Activated CD8-positive, alpha-beta T cell treated with anti-CD3 and anti-CD28 coated beads for 36 hours (primary cell): ENCODE results near the gene ELMOD1. TPM values are rescaled to one million over a fixed set of nuclear protein-coding genes. Genes with fewer than 3 reads are reported as not detected.
A peak's percentile ranks its signal among the peaks of the same experiment; 100 is the strongest.
"Not testable (repeated sequence)": the region's sequence is repeated elsewhere in the genome, so short reads cannot be mapped to it uniquely, and the experiment has no call there.

Experiments used
- ATAC-seq: fragments of 200-7000 bp; cut with Tn5 transposase; one replicate; pipeline ENCODE4 v1.10.0; 2021; ENCODE audit warnings: mild to moderate bottlenecking, moderate library complexity
- CTCF ChIA-PET: fragments of 350-600 bp; sonication (Branson Sonifier 250); formaldehyde crosslinking; loops from one replicate; lab custom pipeline; 2021; ENCODE audit warnings: antibody characterized with exemption; lab: Charles Lee
- POLR2A ChIA-PET: fragments of 350-600 bp; sonication (Branson Sonifier 250); formaldehyde crosslinking; loops from one replicate; lab custom pipeline; 2021; ENCODE audit warnings: antibody characterized with exemption; lab: Charles Lee
- DNase-seq: peaks from one replicate; pipeline ENCODE4 v3.0.0-alpha.2; 2020
- H3K27ac Mint-ChIP-seq: one replicate; pipeline ENCODE4 v1.8.0; 2021; ENCODE audit warnings: mild to moderate bottlenecking, mixed read lengths
- H3K27me3 Mint-ChIP-seq: one replicate; pipeline ENCODE4 v1.8.0; 2021; ENCODE audit warnings: mixed read lengths
- H3K36me3 Mint-ChIP-seq: one replicate; pipeline ENCODE4 v1.8.0; 2021; ENCODE audit warnings: low read depth, mixed read lengths
- H3K4me1 Mint-ChIP-seq: one replicate; pipeline ENCODE4 v1.8.0; 2021; ENCODE audit warnings: low read depth, mixed read lengths
- H3K4me3 Mint-ChIP-seq: one replicate; pipeline ENCODE4 v1.8.0; 2021; ENCODE audit warnings: mild to moderate bottlenecking, moderate library complexity, mixed read lengths
- H3K9me3 Mint-ChIP-seq: one replicate; pipeline ENCODE4 v1.8.0; 2021; ENCODE audit warnings: mixed read lengths
- intact Hi-C: fragments of 100-400 bp; cut with micrococcal nuclease; formaldehyde crosslinking; loops from one replicate; pipeline ENCODE4 v1.10.0; 2022
- total RNA-seq, 2 experiments: library from RNA; stranded (reverse); gene quantifications; one replicate each; pipeline ENCODE4 v1.2.3, GENCODE V29; 2021
- TF ChIP-seq, protein P1 (sequence below): fragments of 200-600 bp; IDR thresholded peaks from one replicate; pipeline ENCODE4 v1.8.0; 2022; ENCODE audit warnings: antibody characterized with exemption, mild to moderate bottlenecking

ELMOD1 gene
- total RNA-seq, 2 experiments from 2014 or later: not detected

GRCh38 chr11:107564877-107565218, 26.1 kb upstream of the ELMOD1 start:
- DNase-seq (no peak), ATAC-seq (no peak)
- intact Hi-C loops: loop anchor here (5.0 kb wide), 1 partner anchor 122 kb away; no protein-coding TSS in a partner anchor
- peaks cover 10% of the 10 kb centered on the region for H3K36me3 Mint-ChIP-seq
- TF ChIP-seq, protein P1, sequence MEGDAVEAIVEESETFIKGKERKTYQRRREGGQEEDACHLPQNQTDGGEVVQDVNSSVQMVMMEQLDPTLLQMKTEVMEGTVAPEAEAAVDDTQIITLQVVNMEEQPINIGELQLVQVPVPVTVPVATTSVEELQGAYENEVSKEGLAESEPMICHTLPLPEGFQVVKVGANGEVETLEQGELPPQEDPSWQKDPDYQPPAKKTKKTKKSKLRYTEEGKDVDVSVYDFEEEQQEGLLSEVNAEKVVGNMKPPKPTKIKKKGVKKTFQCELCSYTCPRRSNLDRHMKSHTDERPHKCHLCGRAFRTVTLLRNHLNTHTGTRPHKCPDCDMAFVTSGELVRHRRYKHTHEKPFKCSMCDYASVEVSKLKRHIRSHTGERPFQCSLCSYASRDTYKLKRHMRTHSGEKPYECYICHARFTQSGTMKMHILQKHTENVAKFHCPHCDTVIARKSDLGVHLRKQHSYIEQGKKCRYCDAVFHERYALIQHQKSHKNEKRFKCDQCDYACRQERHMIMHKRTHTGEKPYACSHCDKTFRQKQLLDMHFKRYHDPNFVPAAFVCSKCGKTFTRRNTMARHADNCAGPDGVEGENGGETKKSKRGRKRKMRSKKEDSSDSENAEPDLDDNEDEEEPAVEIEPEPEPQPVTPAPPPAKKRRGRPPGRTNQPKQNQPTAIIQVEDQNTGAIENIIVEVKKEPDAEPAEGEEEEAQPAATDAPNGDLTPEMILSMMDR: no peak
- peaks cover 65% of the 10 kb centered on the region for H3K4me1 Mint-ChIP-seq
- POLR2A ChIA-PET: interaction anchor here (1.0 kb wide), 1 partner anchor 9 kb away, joined by 3 read pairs; no protein-coding TSS in a partner anchor
- H3K4me3 Mint-ChIP-seq: peak overlapping the region; percentile 99
- H3K27ac Mint-ChIP-seq: peak overlapping the region; percentile 100
- no peaks in the 10 kb centered on the region for H3K27me3 Mint-ChIP-seq
- CTCF ChIA-PET: interaction anchor here (2.8 to 9.5 kb wide), 4 partner anchors 15 to 124 kb away, joined by 9 to 111 read pairs (median 32); no protein-coding TSS in a partner anchor
- H3K9me3 Mint-ChIP-seq: no peaks in the 10 kb centered on the region

DNA sequence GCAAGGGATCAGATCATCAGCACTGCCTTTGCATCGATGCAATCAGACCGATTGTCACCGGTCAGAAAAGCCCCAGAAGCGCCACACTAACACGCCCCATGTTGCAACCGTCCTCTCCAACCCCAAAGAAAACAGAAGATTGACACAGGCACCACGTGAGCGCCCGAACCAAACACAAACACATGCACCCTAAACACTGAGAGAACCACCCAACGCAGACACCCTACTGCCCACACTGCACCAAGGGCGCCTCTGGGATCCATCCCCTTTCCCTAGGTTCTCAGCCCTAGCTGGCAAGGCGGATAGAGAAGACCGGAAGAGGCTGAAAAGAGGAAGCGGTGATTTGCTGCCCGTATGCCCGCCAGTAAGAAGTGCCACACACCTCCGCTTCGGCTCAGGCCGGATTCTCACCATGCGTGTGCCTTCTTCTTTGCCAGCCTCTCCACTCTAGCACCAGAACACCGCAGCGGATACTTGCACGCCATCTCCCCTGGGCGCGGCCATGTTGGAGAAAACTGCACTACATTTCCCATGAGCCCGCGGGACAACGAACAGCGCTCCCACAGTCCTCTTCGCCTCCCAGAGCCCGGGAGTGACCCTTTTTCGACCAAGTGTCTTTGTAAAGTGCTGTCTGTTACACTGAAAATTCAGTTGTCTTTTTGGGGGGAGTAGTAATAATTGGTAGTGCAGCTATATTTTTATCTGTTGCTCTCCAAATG, 25.6 kb upstream of the ELMOD1 start, which contains the start of gene ALKBH8:
Gene ALKBH8, minus strand, starts transcription at position 517 of the 719 bp plus-strand sequence. CDS start 4,842 bp downstream, outside the sequence.
- H3K27me3 Mint-ChIP-seq: no peaks in the 10 kb centered on the region
- H3K9me3 Mint-ChIP-seq: no peaks in the 10 kb centered on the region
- POLR2A ChIA-PET: interaction anchor here (0.9 to 1.1 kb wide), 3 partner anchors 9 to 299 kb away, joined by 3 read pairs; no protein-coding TSS in a partner anchor
- ATAC-seq (peak; percentile 89), DNase-seq (peak; percentile 91)
- H3K27ac Mint-ChIP-seq: peak within 1 kb of the TSS; percentile 100
- peak within 1 kb of the TSS; percentile 99 for H3K4me3 Mint-ChIP-seq
- H3K36me3 Mint-ChIP-seq: peaks cover 7% of the 10 kb centered on the region
- peaks cover 62% of the 10 kb centered on the region for H3K4me1 Mint-ChIP-seq
- CTCF ChIA-PET: interaction anchor here (0.9 to 9.5 kb wide), 6 partner anchors 11 to 124 kb away, joined by 4 to 111 read pairs (median 16); no protein-coding TSS in a partner anchor
- TF ChIP-seq, protein P1: no peak
- intact Hi-C loops: no loop called here

- H3K27me3 Mint-ChIP-seq, H3K9me3 Mint-ChIP-seq, DNase-seq, H3K36me3 Mint-ChIP-seq, intact Hi-C loops: not testable (repeated sequence)
- ChIA-PET POLR2A (interaction anchor here (0.5 to 1.8 kb wide), 5 partner anchors 10 to 501 kb away, joined by 3 to 4 read pairs (median 3); no protein-coding TSS in a partner anchor), CTCF (interaction anchor here (0.9 to 9.5 kb wide), 7 partner anchors 9 to 333 kb away, joined by 3 to 111 read pairs (median 9); no protein-coding TSS in a partner anchor)
- peak; percentile 6 for ATAC-seq
- peaks cover 61% of the 10 kb centered on the region for H3K4me1 Mint-ChIP-seq
- H3K27ac Mint-ChIP-seq: peak overlapping the region; percentile 100
- peak overlapping the region; percentile 99 for H3K4me3 Mint-ChIP-seq
Observed at GRCh38 chr11:107565955-107566501, 24.9 kb upstream of the ELMOD1 start.

DNA sequence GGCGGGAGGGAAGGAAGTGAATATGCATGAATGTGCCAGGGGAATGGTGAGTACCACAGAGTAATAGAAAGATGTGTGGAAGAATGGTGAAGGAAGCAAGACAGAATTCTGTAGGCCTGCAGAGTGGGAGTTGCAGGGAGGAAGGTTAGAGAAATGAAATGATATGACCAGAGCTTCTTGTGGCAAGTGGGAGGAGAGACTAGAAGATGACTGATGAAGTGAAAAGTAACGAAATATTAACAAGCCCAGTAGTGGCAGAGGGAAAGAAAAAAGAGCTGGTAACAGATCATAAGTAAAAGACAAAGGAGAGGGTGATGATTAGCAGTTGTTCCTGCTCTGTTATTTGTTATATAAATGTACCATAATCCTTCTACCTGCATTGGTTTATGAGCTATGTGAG, 24.4 kb upstream of the ELMOD1 start:
- H3K9me3 Mint-ChIP-seq: no peaks in the 10 kb centered on the region
- ChIA-PET CTCF (interaction anchor here (0.6 to 9.5 kb wide), 7 partner anchors 9 to 332 kb away, joined by 3 to 111 read pairs (median 9); no protein-coding TSS in a partner anchor), POLR2A (interaction anchor here (0.5 to 1.8 kb wide), 3 partner anchors 20 to 501 kb away, joined by 3 to 4 read pairs (median 3); no protein-coding TSS in a partner anchor)
- H3K27ac Mint-ChIP-seq: peak overlapping the region; percentile 100
- TF ChIP-seq, protein P1: no peak
- H3K27me3 Mint-ChIP-seq: no peaks in the 10 kb centered on the region
- H3K4me3 Mint-ChIP-seq: peak overlapping the region; percentile 99
- DNase-seq (no peak), ATAC-seq (no peak)
- peaks cover 7% of the 10 kb centered on the region for H3K36me3 Mint-ChIP-seq
- peaks cover 56% of the 10 kb centered on the region for H3K4me1 Mint-ChIP-seq
- intact Hi-C loops: no loop called here

DNA sequence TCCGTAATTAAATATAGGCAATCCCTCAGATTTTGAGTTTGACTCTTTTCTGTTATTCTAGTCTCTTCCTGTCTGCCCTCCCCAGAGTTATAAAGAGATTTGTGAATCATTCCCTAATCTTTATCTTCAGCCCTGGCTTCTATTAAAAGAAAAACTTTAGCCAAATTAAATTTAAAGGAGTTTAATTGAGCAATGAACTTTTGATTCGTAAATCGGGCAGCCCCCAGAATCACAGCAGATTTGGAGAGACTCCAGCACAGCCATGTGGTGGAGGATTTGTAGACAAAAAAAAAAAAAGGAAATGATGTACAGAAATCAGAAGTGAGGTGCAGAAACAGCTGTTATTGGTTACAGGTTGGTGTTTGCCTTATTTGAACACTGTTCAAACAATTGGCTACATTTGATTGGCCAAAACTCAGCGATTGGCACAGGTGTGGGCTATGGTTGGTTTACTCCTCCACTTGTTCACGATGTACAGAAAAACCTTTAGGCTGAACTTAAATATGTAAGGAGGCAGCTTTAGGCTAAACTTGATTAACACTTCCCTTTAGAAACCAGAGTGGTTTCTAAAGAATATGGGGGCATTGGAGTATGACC, 23.1 kb upstream of the ELMOD1 start:
- DNase-seq (no peak), ATAC-seq (no peak)
- ChIA-PET POLR2A (interaction anchor here (0.6 to 1.8 kb wide), 2 partner anchors 18 to 128 kb away, joined by 4 read pairs; no protein-coding TSS in a partner anchor), CTCF (interaction anchor here (0.8 to 9.5 kb wide), 6 partner anchors 8 to 203 kb away, joined by 3 to 111 read pairs (median 11); no protein-coding TSS in a partner anchor)
- H3K27me3 Mint-ChIP-seq: no peaks in the 10 kb centered on the region
- no peaks in the 10 kb centered on the region for H3K36me3 Mint-ChIP-seq
- peak overlapping the region; percentile 25 for H3K27ac Mint-ChIP-seq
- TF ChIP-seq, protein P1: no peak
- no peak overlapping the region for H3K4me3 Mint-ChIP-seq
- H3K4me1 Mint-ChIP-seq: peaks cover 44% of the 10 kb centered on the region
- intact Hi-C loops: no loop called here
- H3K9me3 Mint-ChIP-seq: no peaks in the 10 kb centered on the region
